GM23338 (cell line): Measurements from ENCODE around the gene TMEM219. TPM values are rescaled to one million over a fixed set of nuclear protein-coding genes. Genes with fewer than 3 reads are reported as not detected.

Experiments used
- ATAC-seq: fragments of 200-7000 bp; cut with Tn5 transposase; 3 replicates; pipeline ENCODE4 v1.9.1; 2020
- DNase-seq: peaks from one replicate; pipeline ENCODE4 v3.0.0-alpha.2; 2015; ENCODE audit warnings: low spot score
- H2AFZ ChIP-seq: fragments of 200-600 bp; sonication (generic); 2 replicates; pipeline ENCODE4 v1.8.0; 2016; ENCODE audit warnings: antibody characterized with exemption, mild to moderate bottlenecking, moderate library complexity
- H3F3A ChIP-seq: fragments of 200-600 bp; sonication (generic); replicated peaks from 2 replicates; pipeline ENCODE4 v1.8.0; 2017; ENCODE audit warnings: antibody characterized with exemption, mixed run types, low read depth
- H3K27ac ChIP-seq: fragments of 200-600 bp; sonication (generic); 2 replicates; pipeline ENCODE4 v1.6.1; 2016; ENCODE audit warnings: low read depth
- H3K27me3 ChIP-seq: fragments of 200-600 bp; sonication (generic); 2 replicates; pipeline ENCODE4 v1.8.0; 2016; ENCODE audit warnings: mild to moderate bottlenecking, mixed run types, moderate library complexity; ENCODE audit not compliant: insufficient read depth
- H3K36me3 ChIP-seq: fragments of 200-600 bp; sonication (generic); 2 replicates; pipeline ENCODE4 v1.8.0; 2016; ENCODE audit warnings: mild to moderate bottlenecking; ENCODE audit not compliant: insufficient read depth
- H3K4me1 ChIP-seq: fragments of 200-600 bp; sonication (generic); 2 replicates; pipeline ENCODE4 v1.8.0; 2016; ENCODE audit warnings: mild to moderate bottlenecking, moderate library complexity; ENCODE audit not compliant: insufficient read depth
- H3K4me2 ChIP-seq: fragments of 200-600 bp; sonication (generic); 2 replicates; pipeline ENCODE4 v1.7.1; 2017; ENCODE audit warnings: mixed run types
- H3K4me3 ChIP-seq: fragments of 200-600 bp; sonication (generic); 2 replicates; pipeline ENCODE4 v1.6.1; 2016; ENCODE audit warnings: mixed run types
- H3K79me2 ChIP-seq: fragments of 200-600 bp; sonication (generic); replicated peaks from 2 replicates; pipeline ENCODE4 v1.8.0; 2017; ENCODE audit warnings: mild to moderate bottlenecking; ENCODE audit not compliant: insufficient read depth
- H3K9me2 ChIP-seq: fragments of 200-600 bp; sonication (generic); 2 replicates; pipeline ENCODE4 v1.8.0; 2017; ENCODE audit not compliant: insufficient read depth
- H4K20me1 ChIP-seq: fragments of 200-600 bp; sonication (generic); replicated peaks from 2 replicates; pipeline ENCODE4 v1.8.0; 2017; ENCODE audit warnings: mild to moderate bottlenecking; ENCODE audit not compliant: insufficient read depth
- H3K27ac Mint-ChIP-seq: 2 replicates; pipeline ENCODE4 v1.8.0; 2020; ENCODE audit warnings: inconsistent platforms, mild to moderate bottlenecking, moderate library complexity, mixed read lengths
- H3K27me3 Mint-ChIP-seq: 3 replicates; pipeline ENCODE4 v1.8.0; 2022; ENCODE audit warnings: low read depth, mild to moderate bottlenecking, moderate library complexity, mixed read lengths, inconsistent platforms; ENCODE audit not compliant: insufficient read depth, poor library complexity
- H3K36me3 Mint-ChIP-seq: 3 replicates; pipeline ENCODE4 v1.8.0; 2021; ENCODE audit warnings: low read depth, mild to moderate bottlenecking, inconsistent platforms, moderate library complexity, mixed read lengths
- H3K4me1 Mint-ChIP-seq: 3 replicates; pipeline ENCODE4 v1.8.0; 2020; ENCODE audit warnings: mild to moderate bottlenecking, inconsistent platforms, mixed read lengths
- H3K4me3 Mint-ChIP-seq: 3 replicates; pipeline ENCODE4 v1.8.0; 2021; ENCODE audit warnings: moderate library complexity, mild to moderate bottlenecking, inconsistent platforms, mixed read lengths
- H3K9me3 Mint-ChIP-seq: 3 replicates; pipeline ENCODE4 v1.8.0; 2020; ENCODE audit warnings: moderate library complexity, mild to moderate bottlenecking, inconsistent platforms, mixed read lengths
- CREB1 ChIP-seq: fragments of 250-450 bp; sonication (Bioruptor Pico); IDR thresholded peaks from 2 replicates; pipeline ENCODE4 v1.5.0; 2020; ENCODE audit warnings: low read depth, mild to moderate bottlenecking, moderate library complexity
- EZH2phosphoT487 ChIP-seq: fragments of 200-600 bp; sonication (generic); IDR thresholded peaks from one replicate; pipeline ENCODE4 v1.8.1; 2018; ENCODE audit warnings: antibody characterized with exemption; ENCODE audit not compliant: unreplicated experiment
- ZNF331 ChIP-seq: fragments of 250-450 bp; sonication (Bioruptor Pico); IDR thresholded peaks from 2 replicates; pipeline ENCODE4 v1.5.0; 2020; ENCODE audit warnings: low read depth, mild to moderate bottlenecking, moderate library complexity
- polyA plus RNA-seq: library from polyadenylated mRNA; unstranded; fragments of >200 nt; fragmentation: Nextera tagmentation; extraction: Ambion mirVana; gene quantifications from 2 replicates; pipeline ENCODE4 v1.2.1, GENCODE V29; 2016
- total RNA-seq: library from RNA; depleted of rRNA; stranded (reverse); fragments of >200 nt; shearing (Covaris generic); gene quantifications from 2 replicates; pipeline ENCODE4 v1.2.3, GENCODE V29; 2014
- TF ChIP-seq, protein P1 (sequence below): fragments of 250-450 bp; sonication (Bioruptor Pico); IDR thresholded peaks from 2 replicates; pipeline ENCODE4 v1.5.0; 2020; ENCODE audit warnings: mild to moderate bottlenecking, moderate library complexity
- TF ChIP-seq, protein P2 (sequence below): IDR thresholded peaks from one replicate; pipeline ENCODE4 v1.6.1; 2018; ENCODE audit warnings: antibody characterized with exemption; ENCODE audit not compliant: unreplicated experiment

The TMEM219 gene
- total and polyA plus RNA-seq, 2 experiments from 2014 or later: 50.0 to 82.3 TPM

DNA sequence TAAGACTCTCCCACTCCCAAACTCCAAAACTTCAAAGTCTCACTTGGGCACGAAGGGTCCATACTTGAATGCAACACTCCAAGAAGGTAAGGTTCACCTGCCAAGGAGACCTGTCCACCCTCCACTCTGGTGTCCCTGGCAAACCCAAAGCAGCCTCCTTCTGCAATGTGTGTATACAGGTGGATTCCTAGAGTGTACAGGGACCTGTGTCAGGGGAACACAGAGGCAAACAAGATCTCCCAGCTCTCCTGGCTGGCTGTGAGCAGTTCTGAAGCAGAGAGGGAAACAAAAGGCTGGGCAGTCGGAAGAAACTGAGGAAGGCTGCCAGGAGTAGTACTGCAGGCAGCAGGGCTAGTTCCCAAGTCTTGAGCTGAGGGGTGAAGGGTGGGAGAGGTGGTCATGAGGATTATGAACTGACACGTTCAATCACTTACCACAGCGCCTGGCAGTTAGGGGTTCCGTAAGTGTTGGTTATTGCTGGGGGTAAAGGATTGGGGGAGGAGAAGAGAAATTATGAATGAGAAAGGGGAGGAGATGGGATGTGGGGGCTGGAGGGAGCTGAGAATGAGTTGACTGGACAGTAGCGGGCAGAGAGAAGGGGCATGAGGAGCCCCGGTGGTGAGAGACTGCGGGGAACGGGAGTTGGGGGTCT is 36.6 kb upstream of the TMEM219 start:
- H3K27me3 Mint-ChIP-seq: peaks cover 5% of the 10 kb centered on the region
- H3K4me3 Mint-ChIP-seq: peak overlapping the region; percentile 87
- peaks cover 5% of the 10 kb centered on the region; the same call in 1 of the 2 replicates for H3F3A ChIP-seq
- H3K4me1 ChIP-seq: peaks cover 14% of the 10 kb centered on the region; the same call in 1 of the 2 replicates
- no peaks in the 10 kb centered on the region; the same call in none of the 2 replicates for H4K20me1 ChIP-seq
- ATAC-seq: peak; percentile 1; the same call in 1 of the 3 replicates
- no peaks in the 10 kb centered on the region for H3K36me3 ChIP-seq
- H3K36me3 Mint-ChIP-seq: peaks cover 11% of the 10 kb centered on the region; the same call in 2 of the 3 replicates
- H2AFZ ChIP-seq: peak overlapping the region; percentile 88
- no peak overlapping the region for H3K27ac Mint-ChIP-seq
- peak; percentile 9 for DNase-seq
- no peaks in the 10 kb centered on the region for H3K9me2 ChIP-seq
- peak overlapping the region; percentile 96 for H3K4me2 ChIP-seq
- H3K27ac ChIP-seq: no peak overlapping the region
- H3K79me2 ChIP-seq: peaks cover 25% of the 10 kb centered on the region
- H3K27me3 ChIP-seq: no peaks in the 10 kb centered on the region
- H3K4me1 Mint-ChIP-seq: peaks cover 19% of the 10 kb centered on the region
- no peaks in the 10 kb centered on the region for H3K9me3 Mint-ChIP-seq
- peak overlapping the region; percentile 91 for H3K4me3 ChIP-seq
- TF ChIP-seq, protein P1, sequence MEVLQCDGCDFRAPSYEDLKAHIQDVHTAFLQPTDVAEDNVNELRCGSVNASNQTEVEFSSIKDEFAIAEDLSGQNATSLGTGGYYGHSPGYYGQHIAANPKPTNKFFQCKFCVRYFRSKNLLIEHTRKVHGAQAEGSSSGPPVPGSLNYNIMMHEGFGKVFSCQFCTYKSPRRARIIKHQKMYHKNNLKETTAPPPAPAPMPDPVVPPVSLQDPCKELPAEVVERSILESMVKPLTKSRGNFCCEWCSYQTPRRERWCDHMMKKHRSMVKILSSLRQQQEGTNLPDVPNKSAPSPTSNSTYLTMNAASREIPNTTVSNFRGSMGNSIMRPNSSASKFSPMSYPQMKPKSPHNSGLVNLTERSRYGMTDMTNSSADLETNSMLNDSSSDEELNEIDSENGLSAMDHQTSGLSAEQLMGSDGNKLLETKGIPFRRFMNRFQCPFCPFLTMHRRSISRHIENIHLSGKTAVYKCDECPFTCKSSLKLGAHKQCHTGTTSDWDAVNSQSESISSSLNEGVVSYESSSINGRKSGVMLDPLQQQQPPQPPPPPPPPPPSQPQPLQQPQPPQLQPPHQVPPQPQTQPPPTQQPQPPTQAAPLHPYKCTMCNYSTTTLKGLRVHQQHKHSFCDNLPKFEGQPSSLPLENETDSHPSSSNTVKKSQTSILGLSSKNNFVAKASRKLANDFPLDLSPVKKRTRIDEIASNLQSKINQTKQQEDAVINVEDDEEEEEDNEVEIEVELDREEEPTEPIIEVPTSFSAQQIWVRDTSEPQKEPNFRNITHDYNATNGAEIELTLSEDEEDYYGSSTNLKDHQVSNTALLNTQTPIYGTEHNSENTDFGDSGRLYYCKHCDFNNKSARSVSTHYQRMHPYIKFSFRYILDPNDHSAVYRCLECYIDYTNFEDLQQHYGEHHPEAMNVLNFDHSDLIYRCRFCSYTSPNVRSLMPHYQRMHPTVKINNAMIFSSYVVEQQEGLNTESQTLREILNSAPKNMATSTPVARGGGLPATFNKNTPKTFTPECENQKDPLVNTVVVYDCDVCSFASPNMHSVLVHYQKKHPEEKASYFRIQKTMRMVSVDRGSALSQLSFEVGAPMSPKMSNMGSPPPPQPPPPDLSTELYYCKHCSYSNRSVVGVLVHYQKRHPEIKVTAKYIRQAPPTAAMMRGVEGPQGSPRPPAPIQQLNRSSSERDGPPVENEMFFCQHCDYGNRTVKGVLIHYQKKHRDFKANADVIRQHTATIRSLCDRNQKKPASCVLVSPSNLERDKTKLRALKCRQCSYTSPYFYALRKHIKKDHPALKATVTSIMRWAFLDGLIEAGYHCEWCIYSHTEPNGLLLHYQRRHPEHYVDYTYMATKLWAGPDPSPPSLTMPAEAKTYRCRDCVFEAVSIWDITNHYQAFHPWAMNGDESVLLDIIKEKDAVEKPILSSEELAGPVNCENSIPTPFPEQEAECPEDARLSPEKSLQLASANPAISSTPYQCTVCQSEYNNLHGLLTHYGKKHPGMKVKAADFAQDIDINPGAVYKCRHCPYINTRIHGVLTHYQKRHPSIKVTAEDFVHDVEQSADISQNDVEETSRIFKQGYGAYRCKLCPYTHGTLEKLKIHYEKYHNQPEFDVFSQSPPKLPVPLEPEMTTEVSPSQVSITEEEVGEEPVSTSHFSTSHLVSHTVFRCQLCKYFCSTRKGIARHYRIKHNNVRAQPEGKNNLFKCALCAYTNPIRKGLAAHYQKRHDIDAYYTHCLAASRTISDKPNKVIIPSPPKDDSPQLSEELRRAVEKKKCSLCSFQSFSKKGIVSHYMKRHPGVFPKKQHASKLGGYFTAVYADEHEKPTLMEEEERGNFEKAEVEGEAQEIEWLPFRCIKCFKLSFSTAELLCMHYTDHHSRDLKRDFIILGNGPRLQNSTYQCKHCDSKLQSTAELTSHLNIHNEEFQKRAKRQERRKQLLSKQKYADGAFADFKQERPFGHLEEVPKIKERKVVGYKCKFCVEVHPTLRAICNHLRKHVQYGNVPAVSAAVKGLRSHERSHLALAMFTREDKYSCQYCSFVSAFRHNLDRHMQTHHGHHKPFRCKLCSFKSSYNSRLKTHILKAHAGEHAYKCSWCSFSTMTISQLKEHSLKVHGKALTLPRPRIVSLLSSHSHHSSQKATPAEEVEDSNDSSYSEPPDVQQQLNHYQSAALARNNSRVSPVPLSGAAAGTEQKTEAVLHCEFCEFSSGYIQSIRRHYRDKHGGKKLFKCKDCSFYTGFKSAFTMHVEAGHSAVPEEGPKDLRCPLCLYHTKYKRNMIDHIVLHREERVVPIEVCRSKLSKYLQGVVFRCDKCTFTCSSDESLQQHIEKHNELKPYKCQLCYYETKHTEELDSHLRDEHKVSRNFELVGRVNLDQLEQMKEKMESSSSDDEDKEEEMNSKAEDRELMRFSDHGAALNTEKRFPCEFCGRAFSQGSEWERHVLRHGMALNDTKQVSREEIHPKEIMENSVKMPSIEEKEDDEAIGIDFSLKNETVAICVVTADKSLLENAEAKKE (CRISPR knock-in tag): no peak
- TF ChIP-seq, protein P2, sequence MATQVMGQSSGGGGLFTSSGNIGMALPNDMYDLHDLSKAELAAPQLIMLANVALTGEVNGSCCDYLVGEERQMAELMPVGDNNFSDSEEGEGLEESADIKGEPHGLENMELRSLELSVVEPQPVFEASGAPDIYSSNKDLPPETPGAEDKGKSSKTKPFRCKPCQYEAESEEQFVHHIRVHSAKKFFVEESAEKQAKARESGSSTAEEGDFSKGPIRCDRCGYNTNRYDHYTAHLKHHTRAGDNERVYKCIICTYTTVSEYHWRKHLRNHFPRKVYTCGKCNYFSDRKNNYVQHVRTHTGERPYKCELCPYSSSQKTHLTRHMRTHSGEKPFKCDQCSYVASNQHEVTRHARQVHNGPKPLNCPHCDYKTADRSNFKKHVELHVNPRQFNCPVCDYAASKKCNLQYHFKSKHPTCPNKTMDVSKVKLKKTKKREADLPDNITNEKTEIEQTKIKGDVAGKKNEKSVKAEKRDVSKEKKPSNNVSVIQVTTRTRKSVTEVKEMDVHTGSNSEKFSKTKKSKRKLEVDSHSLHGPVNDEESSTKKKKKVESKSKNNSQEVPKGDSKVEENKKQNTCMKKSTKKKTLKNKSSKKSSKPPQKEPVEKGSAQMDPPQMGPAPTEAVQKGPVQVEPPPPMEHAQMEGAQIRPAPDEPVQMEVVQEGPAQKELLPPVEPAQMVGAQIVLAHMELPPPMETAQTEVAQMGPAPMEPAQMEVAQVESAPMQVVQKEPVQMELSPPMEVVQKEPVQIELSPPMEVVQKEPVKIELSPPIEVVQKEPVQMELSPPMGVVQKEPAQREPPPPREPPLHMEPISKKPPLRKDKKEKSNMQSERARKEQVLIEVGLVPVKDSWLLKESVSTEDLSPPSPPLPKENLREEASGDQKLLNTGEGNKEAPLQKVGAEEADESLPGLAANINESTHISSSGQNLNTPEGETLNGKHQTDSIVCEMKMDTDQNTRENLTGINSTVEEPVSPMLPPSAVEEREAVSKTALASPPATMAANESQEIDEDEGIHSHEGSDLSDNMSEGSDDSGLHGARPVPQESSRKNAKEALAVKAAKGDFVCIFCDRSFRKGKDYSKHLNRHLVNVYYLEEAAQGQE: no peak
- no peak for TF ChIP-seq EZH2phosphoT487
- TF ChIP-seq CREB1 (CRISPR knock-in tag): no peak
- TF ChIP-seq ZNF331: no peak
